ENCODE measurements around the gene RBL2. TPM values are rescaled to one million over a fixed set of nuclear protein-coding genes. Genes with fewer than 3 reads are reported as not detected.

RBL2 gene
- total RNA-seq, 1 experiment from 2014 or later, result 38.4 TPM

GRCh38 chr16:53417976-53418375 is 16.3 kb upstream of the RBL2 start:
- no peak overlapping the region for H3K4me3 Mint-ChIP-seq
- peaks cover 18% of the 10 kb centered on the region for H3K36me3 Mint-ChIP-seq
- CTCF ChIA-PET, result no interaction called here

More at GRCh38 chr16:53417976-53418375, 16.3 kb upstream of the RBL2 start:
- POLR2A ChIA-PET, result no interaction called here
- peaks cover 9% of the 10 kb centered on the region for H3K4me1 Mint-ChIP-seq
- no peaks in the 10 kb centered on the region for H3K27me3 Mint-ChIP-seq (ENCODE audit: low read depth)
- ATAC-seq, result no peak
- H3K9me3 Mint-ChIP-seq, result peaks cover 18% of the 10 kb centered on the region
- no peak for DNase-seq (ENCODE audit: low spot score)
- no peak for TF ChIP-seq ZNF671 (CRISPR knock-in tag; IDR thresholded peaks at IDR 0.05)
- no peak for TF ChIP-seq ELF4 (CRISPR knock-in tag; IDR thresholded peaks at IDR 0.05; ENCODE audit: low read depth)
- TF ChIP-seq ZNF532 (CRISPR knock-in tag; IDR thresholded peaks at IDR 0.05; ENCODE audit: borderline replicate concordance), result no peak
- no peak for TF ChIP-seq ETV6 (CRISPR knock-in tag; IDR thresholded peaks at IDR 0.05)
- no peak for TF ChIP-seq NFATC4 (CRISPR knock-in tag; IDR thresholded peaks at IDR 0.05)
- TF ChIP-seq, protein P1, sequence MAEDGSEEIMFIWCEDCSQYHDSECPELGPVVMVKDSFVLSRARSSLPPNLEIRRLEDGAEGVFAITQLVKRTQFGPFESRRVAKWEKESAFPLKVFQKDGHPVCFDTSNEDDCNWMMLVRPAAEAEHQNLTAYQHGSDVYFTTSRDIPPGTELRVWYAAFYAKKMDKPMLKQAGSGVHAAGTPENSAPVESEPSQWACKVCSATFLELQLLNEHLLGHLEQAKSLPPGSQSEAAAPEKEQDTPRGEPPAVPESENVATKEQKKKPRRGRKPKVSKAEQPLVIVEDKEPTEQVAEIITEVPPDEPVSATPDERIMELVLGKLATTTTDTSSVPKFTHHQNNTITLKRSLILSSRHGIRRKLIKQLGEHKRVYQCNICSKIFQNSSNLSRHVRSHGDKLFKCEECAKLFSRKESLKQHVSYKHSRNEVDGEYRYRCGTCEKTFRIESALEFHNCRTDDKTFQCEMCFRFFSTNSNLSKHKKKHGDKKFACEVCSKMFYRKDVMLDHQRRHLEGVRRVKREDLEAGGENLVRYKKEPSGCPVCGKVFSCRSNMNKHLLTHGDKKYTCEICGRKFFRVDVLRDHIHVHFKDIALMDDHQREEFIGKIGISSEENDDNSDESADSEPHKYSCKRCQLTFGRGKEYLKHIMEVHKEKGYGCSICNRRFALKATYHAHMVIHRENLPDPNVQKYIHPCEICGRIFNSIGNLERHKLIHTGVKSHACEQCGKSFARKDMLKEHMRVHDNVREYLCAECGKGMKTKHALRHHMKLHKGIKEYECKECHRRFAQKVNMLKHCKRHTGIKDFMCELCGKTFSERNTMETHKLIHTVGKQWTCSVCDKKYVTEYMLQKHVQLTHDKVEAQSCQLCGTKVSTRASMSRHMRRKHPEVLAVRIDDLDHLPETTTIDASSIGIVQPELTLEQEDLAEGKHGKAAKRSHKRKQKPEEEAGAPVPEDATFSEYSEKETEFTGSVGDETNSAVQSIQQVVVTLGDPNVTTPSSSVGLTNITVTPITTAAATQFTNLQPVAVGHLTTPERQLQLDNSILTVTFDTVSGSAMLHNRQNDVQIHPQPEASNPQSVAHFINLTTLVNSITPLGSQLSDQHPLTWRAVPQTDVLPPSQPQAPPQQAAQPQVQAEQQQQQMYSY (CRISPR knock-in tag; IDR thresholded peaks at IDR 0.05), result no peak
- TF ChIP-seq TEAD4 (CRISPR knock-in tag; IDR thresholded peaks at IDR 0.05), result no peak
- no peak for TF ChIP-seq ZNF425 (CRISPR knock-in tag; conservative IDR thresholded peaks at IDR 0.05)
- no peak for TF ChIP-seq IRF2 (CRISPR knock-in tag; IDR thresholded peaks at IDR 0.05; ENCODE audit: borderline replicate concordance, low read depth)
- no peak for TF ChIP-seq SOX15 (CRISPR knock-in tag; IDR thresholded peaks at IDR 0.05)
- no peak for TF ChIP-seq ARID4B (CRISPR knock-in tag; IDR thresholded peaks at IDR 0.05; ENCODE audit: borderline replicate concordance)
- no peak for TF ChIP-seq RELA (CRISPR knock-in tag; IDR thresholded peaks at IDR 0.05; ENCODE audit: borderline replicate concordance)
- TF ChIP-seq ZBTB21 (CRISPR knock-in tag; IDR thresholded peaks at IDR 0.05; ENCODE audit: borderline replicate concordance), result no peak
- H3K27ac Mint-ChIP-seq, result no peak overlapping the region
